PC-3 (cell line): ENCODE data around the gene HIPK2.

Experiments used
- EZH2phosphoT487 ChIP-seq: fragments of 300-600 bp; sonication (generic); IDR thresholded peaks from 2 replicates; pipeline ENCODE4 v1.6.1; 2018; ENCODE audit warnings: mild to moderate bottlenecking, antibody characterized with exemption, low read length, borderline replicate concordance
- TF ChIP-seq, protein P1 (sequence below): fragments of 300-600 bp; sonication (generic); conservative IDR thresholded peaks from 2 replicates; pipeline ENCODE4 v1.5.1; 2017; ENCODE audit warnings: antibody characterized with exemption, low read depth, mild to moderate bottlenecking, low read length

DNA sequence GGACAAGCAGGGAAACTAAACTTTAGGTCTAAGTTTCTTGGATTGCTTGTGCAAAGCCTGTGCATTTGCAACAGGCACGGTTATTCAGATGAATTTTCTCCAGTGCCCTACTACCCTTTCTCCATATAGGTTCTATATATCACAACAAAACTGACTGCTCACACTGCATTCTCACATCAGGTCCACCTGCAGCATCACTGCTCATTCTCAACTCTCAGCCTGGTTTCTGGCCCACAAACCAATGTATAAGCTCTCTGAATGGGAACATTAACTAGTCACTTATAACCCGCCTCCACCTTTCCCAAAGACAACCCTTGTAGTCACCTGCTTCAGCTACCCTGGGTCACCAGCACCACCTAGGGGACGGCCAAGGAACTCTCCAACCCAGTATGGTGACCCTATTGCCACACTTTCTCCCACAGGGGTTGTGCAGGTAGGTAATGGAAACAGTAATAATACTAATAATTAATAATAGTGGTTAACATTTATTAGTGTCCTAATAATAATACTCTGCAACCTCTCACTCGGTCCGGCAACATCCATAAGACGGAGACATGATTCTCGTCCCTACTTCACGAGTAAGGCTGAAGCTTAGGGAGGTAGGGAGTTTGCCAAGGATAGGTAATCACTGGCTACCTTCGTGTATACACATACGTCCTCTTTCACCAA, 157.0 kb downstream of the HIPK2 start:
- TF ChIP-seq, protein P1, sequence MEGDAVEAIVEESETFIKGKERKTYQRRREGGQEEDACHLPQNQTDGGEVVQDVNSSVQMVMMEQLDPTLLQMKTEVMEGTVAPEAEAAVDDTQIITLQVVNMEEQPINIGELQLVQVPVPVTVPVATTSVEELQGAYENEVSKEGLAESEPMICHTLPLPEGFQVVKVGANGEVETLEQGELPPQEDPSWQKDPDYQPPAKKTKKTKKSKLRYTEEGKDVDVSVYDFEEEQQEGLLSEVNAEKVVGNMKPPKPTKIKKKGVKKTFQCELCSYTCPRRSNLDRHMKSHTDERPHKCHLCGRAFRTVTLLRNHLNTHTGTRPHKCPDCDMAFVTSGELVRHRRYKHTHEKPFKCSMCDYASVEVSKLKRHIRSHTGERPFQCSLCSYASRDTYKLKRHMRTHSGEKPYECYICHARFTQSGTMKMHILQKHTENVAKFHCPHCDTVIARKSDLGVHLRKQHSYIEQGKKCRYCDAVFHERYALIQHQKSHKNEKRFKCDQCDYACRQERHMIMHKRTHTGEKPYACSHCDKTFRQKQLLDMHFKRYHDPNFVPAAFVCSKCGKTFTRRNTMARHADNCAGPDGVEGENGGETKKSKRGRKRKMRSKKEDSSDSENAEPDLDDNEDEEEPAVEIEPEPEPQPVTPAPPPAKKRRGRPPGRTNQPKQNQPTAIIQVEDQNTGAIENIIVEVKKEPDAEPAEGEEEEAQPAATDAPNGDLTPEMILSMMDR: peak; percentile 73
- no peak for TF ChIP-seq EZH2phosphoT487
